ENCODE data around the gene MUTYH.

- TF ChIP-seq CTCF (IDR thresholded peaks at IDR 0.05) (no peak), POLR2A (IDR thresholded peaks at IDR 0.05) (no peak)
Observed at GRCh38 chr1:45378184-45378583, 37.9 kb upstream of the MUTYH start.
